ENCODE measurements around the gene MSH3.

GRCh38 chr5:80905405-80905804, 251.0 kb downstream of the MSH3 start:
- TF ChIP-seq CTCF (optimal IDR thresholded peaks at IDR 0.05 in 1 of 3, IDR thresholded peaks at IDR 0.05 in 1 of 3, conservative IDR thresholded peaks at IDR 0.05 in 1 of 3; ENCODE audit: extremely low read depth in 1 of 3, insufficient read depth in 2 of 3, low read length in 3 of 3), result no peak
- TF ChIP-seq EZH2 (IDR thresholded peaks at IDR 0.05; ENCODE audit: low read length), result no peak

All from keratinocyte (primary cell).